NCI-H146 (cell line): ENCODE data around the gene MCM6.

Experiments
- DNase-seq: peaks from one replicate; lab custom pipeline; 2025; lab: John Stamatoyannopoulos, UW

Gene MCM6

GRCh38 chr2:135862718-135863117, 13.5 kb downstream of the MCM6 start:
- DNase-seq, result no peak

GRCh38 chr2:135853401-135853800, 22.8 kb downstream of the MCM6 start:
- no peak for DNase-seq

- no peak for DNase-seq
These were observed 24.4 kb downstream of the MCM6 start for GRCh38 chr2:135851858-135852257.

GRCh38 chr2:135850892-135851668, 25.2 kb downstream of the MCM6 start:
- no peak for DNase-seq

DNA sequence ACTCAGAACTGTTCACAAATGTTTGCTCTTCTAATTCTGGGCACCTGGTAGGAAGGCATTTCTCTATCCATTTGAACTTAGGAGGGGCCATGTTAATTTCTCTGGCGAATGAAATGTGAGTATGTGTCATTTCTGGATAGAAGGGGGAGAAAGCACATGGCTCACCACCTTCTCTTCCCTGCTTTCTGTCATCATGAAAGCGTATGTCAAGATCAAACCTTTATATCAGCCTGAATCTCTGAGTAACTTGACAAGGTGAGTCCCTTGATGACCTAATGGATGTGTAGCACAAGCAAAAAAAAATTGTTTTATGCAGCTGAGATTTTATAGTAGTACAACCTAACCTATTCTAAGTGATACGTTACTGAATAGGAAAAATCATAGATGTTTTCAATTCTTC, 27.2 kb downstream of the MCM6 start:
- DNase-seq, result no peak

GRCh38 chr2:135845997-135846396, 30.2 kb downstream of the MCM6 start:
- DNase-seq, result no peak

DNA sequence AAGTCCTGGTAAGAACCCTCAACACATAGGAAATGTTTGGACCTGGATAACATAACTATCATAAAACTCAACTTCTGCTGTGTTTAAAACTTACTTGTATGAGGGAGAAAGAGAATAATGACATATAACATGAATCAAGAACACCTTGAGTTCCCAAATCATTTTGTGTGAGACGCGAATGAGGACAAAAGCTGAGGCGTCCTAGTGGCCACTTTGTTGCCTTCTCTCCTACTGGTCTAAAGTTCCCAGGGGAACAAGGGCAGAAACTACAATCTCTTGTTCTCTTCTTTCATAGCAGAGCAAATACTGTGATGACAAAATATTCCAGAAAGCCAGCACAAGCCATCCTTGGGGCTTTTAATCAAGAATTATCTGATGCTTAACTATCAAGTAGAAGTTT, 31.0 kb downstream of the MCM6 start:
- no peak for DNase-seq

DNA sequence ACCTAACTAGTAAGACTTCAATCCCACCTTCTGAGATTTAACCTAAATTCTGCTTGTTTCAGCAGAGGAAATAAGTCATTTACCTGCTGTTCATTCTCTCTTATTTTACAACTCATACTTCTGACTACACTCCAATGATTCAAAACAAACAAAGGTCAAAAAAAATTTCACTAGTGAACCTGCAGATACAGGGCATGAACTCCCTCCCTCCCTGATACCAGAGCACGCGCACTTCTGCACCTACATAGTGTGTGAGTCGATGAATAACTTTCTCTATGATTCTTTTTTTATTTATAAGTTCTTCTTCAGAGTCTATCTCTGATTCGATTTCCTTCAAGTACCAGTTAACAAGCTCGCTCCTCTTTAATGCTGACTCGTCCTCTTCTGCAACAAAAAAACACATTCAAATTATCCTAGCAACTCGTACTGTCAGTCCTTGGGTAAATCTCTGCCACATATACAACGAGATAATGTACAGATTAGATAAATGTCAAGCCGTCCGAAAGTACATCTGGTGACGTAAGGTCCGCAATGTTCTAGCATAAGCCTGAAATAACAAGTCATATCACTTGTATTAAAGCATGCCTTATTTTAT, 31.8 kb downstream of the MCM6 start:
- no peak for DNase-seq

DNA sequence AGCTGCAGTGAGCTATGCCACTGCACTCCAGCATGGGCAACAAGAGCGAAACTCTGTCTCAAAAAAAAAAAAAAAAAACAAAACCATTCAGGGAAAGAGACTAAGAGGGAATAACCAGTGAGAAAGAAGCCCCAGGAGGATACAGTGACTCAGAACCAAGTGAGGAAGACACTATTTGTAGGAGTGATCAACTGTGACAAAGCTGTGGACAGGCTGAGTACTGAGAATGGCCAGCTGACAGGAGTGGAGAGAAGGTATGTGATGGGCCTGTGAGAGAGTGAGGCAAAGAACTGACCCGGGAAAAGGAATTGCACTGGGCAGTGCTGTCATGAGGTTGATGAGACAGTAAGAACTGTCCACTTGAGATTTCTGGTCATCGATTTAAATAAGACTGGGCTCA, 32.6 kb downstream of the MCM6 start:
- DNase-seq, result no peak

- no peak for DNase-seq
These were observed 35.6 kb downstream of the MCM6 start for GRCh38 chr2:135840601-135841000.

GRCh38 chr2:135839713-135840112, 36.5 kb downstream of the MCM6 start:
- no peak for DNase-seq

DNA sequence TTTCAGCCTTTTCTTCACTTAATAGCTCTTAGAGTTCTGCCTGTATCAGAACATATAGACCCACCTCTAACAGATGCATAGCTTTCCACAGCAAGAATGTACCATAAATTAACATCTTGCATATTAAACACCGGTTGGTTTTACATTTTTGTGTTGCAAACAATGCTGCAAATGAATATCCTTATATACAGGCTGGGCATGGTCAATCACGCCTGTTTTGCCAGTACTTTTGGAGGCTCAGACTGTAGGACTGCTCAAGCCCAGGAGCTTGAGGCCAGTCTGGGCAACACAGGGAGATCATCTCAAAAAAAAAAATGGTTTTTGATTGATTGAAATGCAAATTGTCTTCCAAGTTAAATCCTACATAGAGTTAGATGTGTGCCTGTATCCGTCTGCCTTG, 37.7 kb downstream of the MCM6 start:
- no peak for DNase-seq

- no peak for DNase-seq
These were observed 39.5 kb downstream of the MCM6 start, which contains the start of gene LCT for GRCh38 chr2:135836596-135837270. Gene LCT, minus strand, starts transcription at chr2:135837184. Its CDS starts 15 bp downstream, at chr2:135837169.

GRCh38 chr2:135832891-135833290, 43.4 kb downstream of the MCM6 start:
- no peak for DNase-seq

DNA sequence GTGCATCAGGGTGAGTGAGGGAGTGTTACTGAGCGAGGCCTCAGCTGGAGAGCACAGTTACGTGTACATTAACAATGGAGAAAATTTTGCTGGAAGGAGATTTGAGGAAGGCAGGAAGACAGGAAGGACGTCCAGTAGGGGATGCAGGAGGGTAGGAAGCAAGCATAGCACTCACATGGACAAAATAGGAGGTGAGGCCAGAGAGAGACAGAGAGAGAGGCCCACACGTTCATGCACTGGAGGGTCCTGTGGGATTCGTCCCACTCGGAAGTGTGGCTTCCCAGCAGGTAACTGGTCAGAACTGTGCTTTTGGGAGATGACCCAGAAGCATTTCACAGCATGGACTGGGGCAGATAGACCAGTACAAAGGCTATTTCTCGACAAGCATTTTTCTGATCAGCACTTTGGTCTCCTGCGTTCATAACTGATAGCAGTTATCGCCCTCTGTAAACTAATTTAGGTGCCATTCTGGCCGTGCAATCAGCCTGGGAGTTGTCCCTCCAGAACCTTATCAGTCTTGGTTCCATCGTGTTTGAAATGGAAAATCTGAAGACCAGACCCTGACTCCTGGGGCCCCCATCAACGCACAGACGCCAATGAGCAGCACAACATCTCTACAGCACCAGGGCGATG, 44.9 kb downstream of the MCM6 start:
- no peak for DNase-seq

DNA sequence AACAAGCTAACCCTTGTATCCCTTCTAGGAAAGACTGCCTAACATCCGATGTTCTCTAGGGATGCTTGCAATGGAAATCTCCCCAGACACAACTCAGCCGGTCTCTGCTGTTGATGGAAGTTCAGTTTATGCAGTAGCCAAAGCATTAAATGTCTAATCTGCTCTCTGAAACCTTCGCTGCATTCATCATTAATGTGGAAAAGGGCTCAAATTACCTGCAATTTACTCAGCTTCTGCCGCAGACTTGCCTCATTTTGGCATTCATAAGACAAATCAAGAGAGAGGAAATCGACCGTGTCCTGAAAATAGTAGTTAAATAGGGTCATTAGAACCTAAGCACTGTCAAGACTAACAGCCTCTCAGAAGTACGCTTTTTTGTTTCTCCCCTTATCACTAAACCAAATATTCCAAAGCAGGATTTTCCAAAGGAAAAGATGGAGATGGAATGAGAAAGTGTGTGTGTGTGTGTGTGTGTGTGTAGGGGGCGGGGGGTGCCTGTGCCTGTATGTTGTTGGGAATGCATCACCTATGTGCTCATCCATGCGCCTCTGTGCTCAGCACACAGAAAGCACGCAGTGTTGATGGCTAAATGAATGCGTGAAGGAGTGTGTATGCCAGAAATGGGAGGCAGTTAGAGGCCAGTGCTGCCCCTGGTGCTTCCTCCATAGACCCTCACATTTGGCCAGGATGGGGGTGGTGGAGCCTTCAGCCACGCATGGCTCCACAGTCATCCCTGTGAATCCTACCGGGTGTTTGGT, 46.7 kb downstream of the MCM6 start:
- peak; percentile 91 for DNase-seq

- no peak for DNase-seq
These were observed 49.7 kb downstream of the MCM6 start for GRCh38 chr2:135826544-135826943.

DNA sequence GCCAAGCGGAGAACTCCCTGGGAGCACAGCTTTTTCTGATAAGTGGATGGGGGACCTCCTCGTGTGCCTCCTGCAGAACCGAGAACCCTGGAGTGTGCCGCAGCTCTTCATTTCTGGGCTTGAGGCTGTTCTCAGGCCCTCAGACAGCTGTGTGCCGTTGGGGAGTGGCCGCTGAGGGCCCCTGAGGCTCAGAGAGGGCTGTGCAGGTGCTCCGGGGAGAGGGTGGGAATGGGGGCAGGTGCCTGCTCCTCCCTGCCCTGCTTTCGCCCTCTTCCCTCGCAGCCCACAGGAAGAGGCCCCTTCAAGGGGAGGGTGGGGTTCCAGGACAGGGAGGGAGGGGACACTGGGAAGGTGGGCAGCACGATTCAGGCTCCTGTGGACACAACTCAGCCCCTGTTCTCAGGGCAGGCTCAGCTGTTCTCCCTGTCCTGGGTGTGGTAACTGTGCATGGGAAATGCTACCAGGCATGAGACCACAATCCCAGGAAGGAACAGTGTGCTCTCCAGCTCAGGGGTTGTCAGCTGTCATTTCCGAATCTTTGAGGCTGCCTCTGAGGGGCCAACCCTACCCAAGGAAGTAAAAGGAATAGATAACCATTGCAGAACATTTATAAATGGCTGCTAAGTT, 50.6 kb downstream of the MCM6 start:
- DNase-seq, result no peak

DNA sequence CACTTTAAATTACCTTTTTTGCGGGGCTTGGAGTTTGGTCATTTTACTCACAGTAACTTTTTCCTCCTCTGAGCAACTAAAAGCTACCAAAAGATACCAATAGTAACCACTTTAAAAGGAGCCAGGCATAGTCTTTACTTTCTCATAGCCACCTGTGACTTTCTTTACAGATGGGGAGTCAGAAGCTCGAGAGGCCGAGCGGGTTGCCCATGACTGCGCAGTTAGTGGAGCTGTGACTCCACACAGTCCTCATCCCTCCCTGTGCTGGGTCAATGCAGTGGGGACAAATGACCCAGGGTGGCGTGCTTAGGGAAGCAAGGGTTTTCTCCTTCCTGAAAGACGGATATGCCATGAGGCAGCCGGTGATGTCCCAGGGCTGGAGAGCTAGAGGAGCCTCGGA, 51.1 kb downstream of the MCM6 start:
- DNase-seq, result no peak

- no peak for DNase-seq
These were observed 53.4 kb downstream of the MCM6 start for GRCh38 chr2:135822855-135823254.

DNA sequence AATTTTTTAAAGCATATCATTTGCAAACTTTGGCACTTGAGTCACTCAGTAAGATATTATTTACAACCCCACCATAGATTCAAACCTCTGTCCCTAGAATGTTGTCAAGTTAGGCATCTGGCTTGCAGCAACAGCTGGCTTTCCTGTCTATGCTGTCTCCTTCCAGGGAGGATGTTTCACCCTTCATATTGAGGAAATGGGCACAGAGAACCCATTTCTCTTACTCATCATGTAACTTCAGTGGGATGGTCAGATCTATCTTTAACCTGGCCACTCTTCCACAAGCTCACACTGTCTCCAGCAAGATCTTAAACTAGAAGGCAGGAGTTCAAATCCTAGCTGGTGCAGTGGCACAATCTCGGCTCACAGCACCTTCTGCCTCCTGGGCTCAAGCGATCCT, 55.1 kb downstream of the MCM6 start:
- DNase-seq, result no peak
